ENCODE measurements around the gene FAM114A1. TPM values are rescaled to one million over a fixed set of nuclear protein-coding genes. Genes with fewer than 3 reads are reported as not detected.

Gene FAM114A1
- total and polyA plus RNA-seq, 2 of the 8 experiments (the other 6 are each of a cell fraction or from before 2014, with no cell fraction given) = 9.5 to 12.0 TPM

DNA sequence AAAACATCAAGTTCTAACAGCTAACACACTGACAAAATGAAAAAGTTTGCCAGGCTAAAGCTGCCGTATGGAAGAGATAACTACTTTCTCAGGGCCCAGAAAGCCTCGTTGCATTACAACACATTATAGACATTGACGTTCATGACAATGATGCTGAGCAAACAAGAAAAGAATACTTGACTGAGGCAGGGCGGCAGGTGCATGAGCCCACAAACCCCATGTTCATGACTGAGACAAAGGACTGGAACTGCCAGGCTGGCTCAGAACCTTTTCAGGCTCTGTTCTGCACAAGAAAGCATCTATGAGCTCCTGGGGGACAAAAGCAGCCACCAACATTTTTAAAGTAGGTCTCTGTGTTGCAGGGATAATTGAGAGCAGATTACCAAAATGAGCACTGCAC is 24.6 kb upstream of the FAM114A1 start:
- Histone ChIP-seq H3K14ac (ENCODE audit: insufficient read length) (no peak overlapping the region), H2AFZ (ENCODE audit: low read length) (no peak overlapping the region), H3K56ac (replicated peaks; ENCODE audit: insufficient read length, low read depth, low read length) (no peak overlapping the region), H3K27me3 (replicated peaks in 1 of 4; ENCODE audit: control insufficient read depth in 3 of 4, extremely low read depth in 1 of 4, insufficient read depth in 3 of 4, low read length in 3 of 4) (no peaks in the 10 kb centered on the region), H3K36me3 (ENCODE audit: control insufficient read depth in 2 of 4, insufficient read depth in 4 of 4, low read length in 3 of 4) (no peaks in the 10 kb centered on the region), H3K27ac (ENCODE audit: low read depth, low read length) (no peak overlapping the region), H3K79me1 (ENCODE audit: low read depth, low read length) (no peaks in the 10 kb centered on the region), H3K4me2 (ENCODE audit: insufficient read depth in 1 of 2, low read depth in 2 of 2, low read length in 2 of 2) (no peak overlapping the region), H3K9me3 (ENCODE audit: insufficient read depth in 2 of 2, low read depth in 1 of 2, low read length in 1 of 2) (peaks cover 4 to 6% of the 10 kb centered on the region in 2 experiments; a peak in 2 of 4 replicates), H2BK5ac (ENCODE audit: low read depth, low read length) (no peak overlapping the region), H3K4ac (replicated peaks; ENCODE audit: insufficient read length, low read depth, low read length) (no peak overlapping the region), H4K20me1 (replicated peaks in 1 of 2; ENCODE audit: control insufficient read depth in 1 of 2, insufficient read depth in 2 of 2, low read length in 2 of 2) (no peaks in the 10 kb centered on the region), H3K18ac (ENCODE audit: extremely low read depth, low read length) (no peak overlapping the region), H4K91ac (replicated peaks; ENCODE audit: insufficient read length, low read length) (no peak overlapping the region), H2BK15ac (ENCODE audit: low read length) (no peak overlapping the region), H2BK12ac (ENCODE audit: low read depth, low read length) (no peak overlapping the region), H3K79me2 (ENCODE audit: control insufficient read depth in 1 of 2, insufficient read depth in 2 of 2, low read length in 2 of 2) (no peaks in the 10 kb centered on the region), H4K5ac (ENCODE audit: insufficient read length, low read depth, low read length) (no peak overlapping the region), H3K4me1 (replicated peaks in 1 of 4; ENCODE audit: control insufficient read depth in 3 of 4, insufficient read depth in 4 of 4, low read length in 3 of 4) (peaks cover 0 to 3% (median 0%) of the 10 kb centered on the region in 4 experiments; a peak in 1 of 7 replicates), H2AK5ac (ENCODE audit: low read depth, low read length) (no peak overlapping the region), H4K8ac (ENCODE audit: extremely low read depth, insufficient read depth, low read length) (no peak overlapping the region), H2BK120ac (replicated peaks; ENCODE audit: low read depth, low read length) (no peak overlapping the region), H3K23me2 (ENCODE audit: low read depth, low read length) (no peaks in the 10 kb centered on the region; the same call in 1 of the 2 replicates), H3K23ac (ENCODE audit: insufficient read length) (no peak overlapping the region), H3K4me3 (ENCODE audit: extremely low read depth in 1 of 4, insufficient read depth in 2 of 4, low read depth in 3 of 4, low read length in 4 of 4) (no peak overlapping the region), H2BK20ac (ENCODE audit: low read length) (no peak overlapping the region), H3K9ac (replicated peaks in 1 of 4; ENCODE audit: extremely low read depth in 1 of 4, low read depth in 3 of 4, low read length in 3 of 4) (no peak overlapping the region)
- no peak for FAIRE-seq
- ChIA-PET CTCF (ENCODE audit: partially characterized antibody) (interaction anchor here (1.0 to 1.9 kb wide), 5 partner anchors 13 to 61 kb away, joined by 3 to 5 read pairs (median 4); partner anchors contain the start of gene TLR10), POLR2A (ENCODE audit: partially characterized antibody) (no interaction called here)
- TF ChIP-seq YY1 (IDR thresholded peaks at IDR 0.05; ENCODE audit: low read depth, low read length) = no peak
- TF ChIP-seq, protein P1, sequence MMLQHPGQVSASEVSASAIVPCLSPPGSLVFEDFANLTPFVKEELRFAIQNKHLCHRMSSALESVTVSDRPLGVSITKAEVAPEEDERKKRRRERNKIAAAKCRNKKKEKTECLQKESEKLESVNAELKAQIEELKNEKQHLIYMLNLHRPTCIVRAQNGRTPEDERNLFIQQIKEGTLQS (IDR thresholded peaks at IDR 0.05; ENCODE audit: insufficient read depth, low read depth, low read length) = no peak
- WGBS, 2 experiments (ENCODE audit: extremely low coverage in 1 of 2, insufficient coverage in 1 of 2, insufficient read length in 1 of 2, insufficient replicate concordance in 2 of 2, low coverage in 1 of 2, low lambda C conversion rate in 2 of 2, missing lambda C conversion rate in 1 of 2) = 81% methylated on average over 4 of the region's 4 CpGs; no CpG with 5 or more reads in 1 of the 2 experiments
- no peak for DNase-seq (ENCODE audit: low read depth in 1 of 2, low spot score in 2 of 2)

Measured in H1 (cell line).